22Rv1 (cell line): Measurements from ENCODE around the gene TCF4.

Source experiments
- H3K27ac ChIP-seq: fragments of 450-650 bp; 2 replicates; pipeline ENCODE4 v1.5.1; 2017
- ZFX ChIP-seq: fragments of 450-650 bp; IDR thresholded peaks from 2 replicates; pipeline ENCODE4 v1.6.1; 2017; ENCODE audit warnings: antibody characterized with exemption, borderline replicate concordance
- TF ChIP-seq, protein P1 (sequence below): fragments of 450-650 bp; IDR thresholded peaks from 2 replicates; pipeline ENCODE4 v1.5.1; 2017; ENCODE audit warnings: mild to moderate bottlenecking

Gene TCF4

DNA sequence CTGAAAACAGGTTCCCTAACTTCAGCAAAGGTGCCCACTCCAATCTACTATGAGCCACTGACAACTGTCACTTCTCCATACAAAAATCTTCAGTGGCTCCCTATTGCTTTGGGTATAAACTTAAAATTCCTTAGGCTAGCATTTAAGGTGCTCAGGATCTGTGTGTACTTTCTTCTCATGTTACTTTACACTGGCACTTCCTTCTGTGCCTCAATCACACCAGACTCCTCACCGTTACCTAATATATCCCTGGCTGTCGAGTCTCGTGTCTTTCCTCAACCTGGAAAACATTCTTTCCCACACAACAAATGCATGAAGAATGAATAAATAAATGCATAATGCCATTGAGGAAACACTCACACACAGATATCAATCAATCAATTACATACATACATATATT lies 101.1 kb downstream of the TCF4 start:
- H3K27ac ChIP-seq: no peak overlapping the region
- TF ChIP-seq, protein P1, sequence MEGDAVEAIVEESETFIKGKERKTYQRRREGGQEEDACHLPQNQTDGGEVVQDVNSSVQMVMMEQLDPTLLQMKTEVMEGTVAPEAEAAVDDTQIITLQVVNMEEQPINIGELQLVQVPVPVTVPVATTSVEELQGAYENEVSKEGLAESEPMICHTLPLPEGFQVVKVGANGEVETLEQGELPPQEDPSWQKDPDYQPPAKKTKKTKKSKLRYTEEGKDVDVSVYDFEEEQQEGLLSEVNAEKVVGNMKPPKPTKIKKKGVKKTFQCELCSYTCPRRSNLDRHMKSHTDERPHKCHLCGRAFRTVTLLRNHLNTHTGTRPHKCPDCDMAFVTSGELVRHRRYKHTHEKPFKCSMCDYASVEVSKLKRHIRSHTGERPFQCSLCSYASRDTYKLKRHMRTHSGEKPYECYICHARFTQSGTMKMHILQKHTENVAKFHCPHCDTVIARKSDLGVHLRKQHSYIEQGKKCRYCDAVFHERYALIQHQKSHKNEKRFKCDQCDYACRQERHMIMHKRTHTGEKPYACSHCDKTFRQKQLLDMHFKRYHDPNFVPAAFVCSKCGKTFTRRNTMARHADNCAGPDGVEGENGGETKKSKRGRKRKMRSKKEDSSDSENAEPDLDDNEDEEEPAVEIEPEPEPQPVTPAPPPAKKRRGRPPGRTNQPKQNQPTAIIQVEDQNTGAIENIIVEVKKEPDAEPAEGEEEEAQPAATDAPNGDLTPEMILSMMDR: no peak
- TF ChIP-seq ZFX: no peak

- H3K27ac ChIP-seq: no peak overlapping the region
- TF ChIP-seq ZFX: no peak
- TF ChIP-seq, protein P1: no peak
Measured at GRCh38 chr18:55485666-55486065, 102.3 kb downstream of the TCF4 start.

GRCh38 chr18:55484773-55485172 lies 103.2 kb downstream of the TCF4 start:
- TF ChIP-seq ZFX: no peak
- TF ChIP-seq, protein P1: no peak
- H3K27ac ChIP-seq: no peak overlapping the region

DNA sequence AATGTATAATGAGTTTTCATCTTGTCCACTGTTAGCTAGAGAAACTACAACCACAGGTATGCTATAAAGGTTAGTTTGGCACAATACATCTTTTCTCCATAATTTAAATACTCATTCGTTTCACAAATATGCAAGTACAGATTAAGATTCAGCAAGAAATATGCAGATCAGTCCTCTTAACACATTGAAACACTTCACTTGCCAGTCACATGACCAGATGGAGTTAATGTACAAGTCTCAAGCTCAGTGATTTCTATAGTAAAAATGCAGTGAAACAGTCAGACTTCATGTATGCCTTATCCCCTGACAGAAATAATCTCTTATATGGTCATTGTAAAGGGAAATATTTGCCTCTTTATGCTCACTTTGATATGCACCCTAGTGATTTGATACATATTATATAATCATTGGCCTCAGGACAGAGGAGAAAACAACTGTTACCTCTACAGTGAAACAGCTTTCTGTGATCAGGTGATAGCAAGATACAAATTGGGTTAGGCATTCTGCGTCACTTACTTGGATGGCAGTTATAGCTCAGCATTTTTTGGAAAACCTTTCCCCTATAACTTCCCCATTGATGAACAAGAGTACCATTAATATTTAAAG lies 104.6 kb downstream of the TCF4 start:
- no peak overlapping the region for H3K27ac ChIP-seq
- no peak for TF ChIP-seq ZFX
- TF ChIP-seq, protein P1: no peak

- H3K27ac ChIP-seq: no peak overlapping the region
- TF ChIP-seq ZFX: no peak
- TF ChIP-seq, protein P1: no peak
Measured at GRCh38 chr18:55479656-55480420, 108.2 kb downstream of the TCF4 start.

DNA sequence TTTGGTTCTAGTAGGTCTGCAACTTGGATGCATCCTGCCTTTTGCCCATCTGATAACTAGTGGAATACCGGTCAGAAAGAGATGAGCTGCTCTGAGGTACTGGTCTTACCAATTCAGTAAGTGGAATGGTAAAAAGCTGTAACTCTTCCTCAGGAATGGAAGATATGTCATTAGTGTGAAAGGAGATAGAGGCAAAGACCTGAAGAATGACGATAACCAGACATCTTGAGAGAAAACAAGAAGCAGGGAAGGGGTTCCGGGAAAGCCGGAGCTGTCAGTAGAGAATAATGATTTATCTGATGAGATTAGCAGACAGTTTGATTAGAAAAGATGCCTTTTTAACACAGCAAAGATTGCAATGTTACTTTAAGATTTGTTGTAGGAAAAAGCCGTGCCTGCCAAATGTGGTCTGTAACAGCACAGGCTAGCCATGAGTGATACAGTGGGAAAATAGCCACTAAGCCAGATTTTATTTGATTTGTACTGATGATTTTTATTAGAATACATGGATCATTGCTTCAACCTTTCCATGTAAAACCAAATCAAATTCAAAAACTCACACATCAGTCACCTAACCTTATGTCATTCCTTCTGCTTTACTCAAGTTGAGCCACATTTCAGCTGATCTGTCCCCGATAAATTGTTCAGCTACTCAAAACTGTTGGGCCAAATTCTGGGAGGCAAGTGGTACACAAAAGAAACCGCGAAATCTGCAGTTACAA lies 110.0 kb downstream of the TCF4 start:
- H3K27ac ChIP-seq: no peak overlapping the region
- TF ChIP-seq, protein P1: no peak
- TF ChIP-seq ZFX: no peak

GRCh38 chr18:55477499-55477859 lies 110.5 kb downstream of the TCF4 start:
- no peak overlapping the region for H3K27ac ChIP-seq
- TF ChIP-seq ZFX: no peak
- TF ChIP-seq, protein P1: no peak
